ENCODE measurements around the gene SLC22A14. TPM values are rescaled to one million over a fixed set of nuclear protein-coding genes. Genes with fewer than 3 reads are reported as not detected.

SLC22A14 gene
- total RNA-seq, 6 experiments from 2014 or later: 0.12 to 0.29 (median 0.12) TPM; not detected in 3

- peaks cover 0 to 71% (median 28%) of the 10 kb centered on the region in 4 donors for H3K36me3 ChIP-seq
- peak in 1 of 3 donors; percentile 25 for DNase-seq
- H3K4me3 ChIP-seq: no peak overlapping the region
- H3K4me1 ChIP-seq: no peaks in the 10 kb centered on the region
- no peak overlapping the region for H3K27ac ChIP-seq
- intact Hi-C loops (cut with DNase I): no loop called here
- no peak for ATAC-seq
- TF ChIP-seq CTCF (IDR thresholded peaks at IDR 0.05): no peak
- TF ChIP-seq POLR2A (IDR thresholded peaks at IDR 0.05): no peak
- H3K27me3 ChIP-seq: no peaks in the 10 kb centered on the region
- H3K9me3 ChIP-seq: no peaks in the 10 kb centered on the region
- 93% methylated on average over 6 of the region's 9 CpGs for WGBS (ENCODE audit: insufficient coverage, low coverage, low lambda C conversion rate, missing lambda C conversion rate)
Observed at GRCh38 chr3:38362825-38363224, 80.7 kb downstream of the SLC22A14 start.

- WGBS (ENCODE audit: insufficient coverage, low coverage, low lambda C conversion rate, missing lambda C conversion rate): 100% methylated on average over 1 of the region's 6 CpGs
- ATAC-seq (peak in 1 of 4 donors; percentile 24), DNase-seq (no peak)
- Histone ChIP-seq H3K4me1 (no peaks in the 10 kb centered on the region), H3K27me3 (no peaks in the 10 kb centered on the region), H3K9me3 (no peaks in the 10 kb centered on the region), H3K27ac (no peak overlapping the region), H3K4me3 (no peak overlapping the region), H3K36me3 (peaks cover 0 to 86% (median 34%) of the 10 kb centered on the region in 4 donors)
- intact Hi-C loops (cut with DNase I): no loop called here
- TF ChIP-seq CTCF (IDR thresholded peaks at IDR 0.05) (no peak), POLR2A (IDR thresholded peaks at IDR 0.05) (no peak)
Observed at GRCh38 chr3:38364721-38365400, 82.8 kb downstream of the SLC22A14 start.

- peak in 1 of 3 donors; percentile 47 for DNase-seq
- no CpG with 5 or more reads among the region's 13 CpGs for WGBS (ENCODE audit: insufficient coverage, low coverage, low lambda C conversion rate, missing lambda C conversion rate)
Observed at GRCh38 chr3:38365469-38366062, 83.5 kb downstream of the SLC22A14 start.

GRCh38 chr3:38366082-38366481 is 84.0 kb downstream of the SLC22A14 start:
- intact Hi-C loops (cut with DNase I): no loop called here
- WGBS (ENCODE audit: insufficient coverage, low coverage, low lambda C conversion rate, missing lambda C conversion rate): 0% methylated on average over 1 of the region's 3 CpGs
- H3K36me3 ChIP-seq: peaks cover 0 to 93% (median 40%) of the 10 kb centered on the region in 4 donors

More at GRCh38 chr3:38365469-38366062, 83.5 kb downstream of the SLC22A14 start:
- TF ChIP-seq CTCF (IDR thresholded peaks at IDR 0.05): no peak
- TF ChIP-seq POLR2A (IDR thresholded peaks at IDR 0.05): no peak
- Histone ChIP-seq H3K27me3 (no peaks in the 10 kb centered on the region), H3K36me3 (peaks cover 0 to 92% (median 37%) of the 10 kb centered on the region in 4 donors), H3K4me1 (no peaks in the 10 kb centered on the region), H3K4me3 (no peak overlapping the region), H3K9me3 (no peaks in the 10 kb centered on the region), H3K27ac (no peak overlapping the region)
- intact Hi-C loops (cut with DNase I): no loop called here
- ATAC-seq: peak in 3 of 4 donors; percentile 30 to 45 (median 42)

More at GRCh38 chr3:38366082-38366481, 84.0 kb downstream of the SLC22A14 start:
- peak in 1 of 4 donors; percentile 10 for ATAC-seq
- H3K4me3 ChIP-seq: no peak overlapping the region
- TF ChIP-seq POLR2A (IDR thresholded peaks at IDR 0.05) (no peak), CTCF (IDR thresholded peaks at IDR 0.05) (no peak)
- H3K4me1 ChIP-seq: no peaks in the 10 kb centered on the region
- no peaks in the 10 kb centered on the region for H3K27me3 ChIP-seq
- peak in 1 of 3 donors; percentile 8 for DNase-seq
- no peaks in the 10 kb centered on the region for H3K9me3 ChIP-seq
- no peak overlapping the region for H3K27ac ChIP-seq
